Hepatocyte (in vitro differentiated cells): ENCODE measurements around the gene ZNF143. TPM values are rescaled to one million over a fixed set of nuclear protein-coding genes. Genes with fewer than 3 reads are reported as not detected.

Experiments used
- DNase-seq: peaks from one replicate; pipeline ENCODE4 v3.0.0-alpha.2; 2016; ENCODE audit warnings: low spot score
- H2AFZ ChIP-seq: fragments of 200-600 bp; sonication (generic); 2 replicates; pipeline ENCODE4 v1.6.0; 2016; ENCODE audit warnings: antibody characterized with exemption, mild to moderate bottlenecking
- H3K27ac ChIP-seq: fragments of 200-600 bp; sonication (generic); 2 replicates; pipeline ENCODE4 v1.5.1; 2016; ENCODE audit warnings: mild to moderate bottlenecking
- H3K27me3 ChIP-seq: fragments of 200-600 bp; sonication (generic); 2 replicates; pipeline ENCODE4 v1.6.1; 2016
- H3K36me3 ChIP-seq: fragments of 200-600 bp; sonication (generic); replicated peaks from 2 replicates; pipeline ENCODE4 v1.5.1; 2016; ENCODE audit warnings: low read depth; ENCODE audit not compliant: insufficient read depth
- H3K4me1 ChIP-seq: fragments of 200-600 bp; sonication (generic); 2 replicates; pipeline ENCODE4 v1.5.1; 2016; ENCODE audit warnings: mild to moderate bottlenecking, moderate library complexity; ENCODE audit not compliant: insufficient read depth
- H3K4me2 ChIP-seq: fragments of 200-600 bp; sonication (generic); 2 replicates; pipeline ENCODE4 v1.6.0; 2016
- H3K4me3 ChIP-seq: fragments of 200-600 bp; sonication (generic); 2 replicates; pipeline ENCODE4 v1.5.1; 2016; ENCODE audit warnings: mild to moderate bottlenecking
- H3K79me2 ChIP-seq: fragments of 200-600 bp; sonication (generic); 2 replicates; pipeline ENCODE4 v1.6.0; 2017; ENCODE audit warnings: mild to moderate bottlenecking
- H3K9me2 ChIP-seq: fragments of 200-600 bp; sonication (generic); replicated peaks from 2 replicates; pipeline ENCODE4 v1.6.0; 2017; ENCODE audit warnings: mild to moderate bottlenecking; ENCODE audit not compliant: insufficient read depth
- H3K9me3 ChIP-seq: fragments of 200-600 bp; sonication (generic); 2 replicates; pipeline ENCODE4 v1.5.1; 2016; ENCODE audit warnings: low read depth, mild to moderate bottlenecking
- H4K20me1 ChIP-seq: fragments of 200-600 bp; sonication (generic); 2 replicates; pipeline ENCODE4 v1.6.0; 2016; ENCODE audit warnings: mild to moderate bottlenecking; ENCODE audit not compliant: insufficient read depth, poor library complexity, severe bottlenecking
- EZH2 ChIP-seq: fragments of 200-600 bp; sonication (generic); IDR thresholded peaks from 2 replicates; pipeline ENCODE4 v1.6.1; 2016; ENCODE audit warnings: antibody characterized with exemption, mild to moderate bottlenecking, borderline replicate concordance
- EZH2phosphoT487 ChIP-seq: fragments of 200-600 bp; sonication (generic); IDR thresholded peaks from one replicate; pipeline ENCODE4 v1.6.1; 2018; ENCODE audit warnings: antibody characterized with exemption, mild to moderate bottlenecking, low read depth, moderate library complexity; ENCODE audit not compliant: unreplicated experiment, severe bottlenecking
- WGBS: methylation state at CpG from one replicate; pipeline ENCODE4 v1.1.6; 2016; ENCODE audit warnings: low lambda C conversion rate; ENCODE audit errors: missing lambda C conversion rate; 5-methylcytosine and 5-hydroxymethylcytosine counted together
- polyA plus RNA-seq: library from polyadenylated mRNA; unstranded; fragments of >200 nt; fragmentation: Nextera tagmentation; extraction: Ambion mirVana; gene quantifications from 2 replicates; pipeline ENCODE4 v1.2.1, GENCODE V29; 2016
- total RNA-seq: library from RNA; depleted of rRNA; stranded (reverse); fragments of >200 nt; gene quantifications from 2 replicates; pipeline ENCODE4 v1.2.3, GENCODE V29; 2014
- TF ChIP-seq, protein P1 (sequence below): fragments of 200-600 bp; sonication (generic); IDR thresholded peaks from 2 replicates; pipeline ENCODE4 v1.5.1; 2016; ENCODE audit warnings: antibody characterized with exemption, mild to moderate bottlenecking; ENCODE audit not compliant: poor library complexity

The ZNF143 gene
- total and polyA plus RNA-seq, 2 experiments from 2014 or later, result 20.9 to 36.1 TPM

DNA sequence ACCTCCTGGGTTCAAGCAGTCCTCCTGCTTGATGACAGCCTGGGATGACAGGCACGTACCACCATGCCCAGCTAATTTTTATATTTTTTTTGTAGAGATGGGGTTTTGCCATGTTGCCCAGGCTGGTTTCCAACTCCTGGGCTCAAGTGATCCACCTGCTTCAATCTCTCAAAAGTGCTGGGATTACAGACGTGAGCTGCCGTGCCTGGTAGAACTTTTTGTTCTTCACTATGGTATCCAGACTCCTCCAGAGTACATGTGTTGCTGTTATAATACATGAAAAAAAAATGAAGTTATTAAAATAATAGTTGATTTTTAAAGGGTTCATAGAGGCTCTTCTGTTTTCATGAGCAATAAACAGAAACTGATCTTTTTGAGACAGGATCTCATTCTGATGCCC lies 29.6 kb downstream of the ZNF143 start:
- no peak overlapping the region for H3K4me2 ChIP-seq
- H3K36me3 ChIP-seq, result no peaks in the 10 kb centered on the region
- H3K4me3 ChIP-seq, result no peak overlapping the region
- no peak overlapping the region for H3K27ac ChIP-seq
- no peaks in the 10 kb centered on the region for H3K4me1 ChIP-seq
- no peaks in the 10 kb centered on the region for H4K20me1 ChIP-seq
- 99% methylated on average over 3 of the region's 3 CpGs for WGBS
- no peaks in the 10 kb centered on the region for H3K9me2 ChIP-seq
- no peak for TF ChIP-seq EZH2
- TF ChIP-seq, protein P1, sequence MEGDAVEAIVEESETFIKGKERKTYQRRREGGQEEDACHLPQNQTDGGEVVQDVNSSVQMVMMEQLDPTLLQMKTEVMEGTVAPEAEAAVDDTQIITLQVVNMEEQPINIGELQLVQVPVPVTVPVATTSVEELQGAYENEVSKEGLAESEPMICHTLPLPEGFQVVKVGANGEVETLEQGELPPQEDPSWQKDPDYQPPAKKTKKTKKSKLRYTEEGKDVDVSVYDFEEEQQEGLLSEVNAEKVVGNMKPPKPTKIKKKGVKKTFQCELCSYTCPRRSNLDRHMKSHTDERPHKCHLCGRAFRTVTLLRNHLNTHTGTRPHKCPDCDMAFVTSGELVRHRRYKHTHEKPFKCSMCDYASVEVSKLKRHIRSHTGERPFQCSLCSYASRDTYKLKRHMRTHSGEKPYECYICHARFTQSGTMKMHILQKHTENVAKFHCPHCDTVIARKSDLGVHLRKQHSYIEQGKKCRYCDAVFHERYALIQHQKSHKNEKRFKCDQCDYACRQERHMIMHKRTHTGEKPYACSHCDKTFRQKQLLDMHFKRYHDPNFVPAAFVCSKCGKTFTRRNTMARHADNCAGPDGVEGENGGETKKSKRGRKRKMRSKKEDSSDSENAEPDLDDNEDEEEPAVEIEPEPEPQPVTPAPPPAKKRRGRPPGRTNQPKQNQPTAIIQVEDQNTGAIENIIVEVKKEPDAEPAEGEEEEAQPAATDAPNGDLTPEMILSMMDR, result no peak
- no peaks in the 10 kb centered on the region for H3K79me2 ChIP-seq
- no peak overlapping the region for H2AFZ ChIP-seq
- H3K27me3 ChIP-seq, result no peaks in the 10 kb centered on the region
- H3K9me3 ChIP-seq, result no peaks in the 10 kb centered on the region
- no peak for DNase-seq

DNA sequence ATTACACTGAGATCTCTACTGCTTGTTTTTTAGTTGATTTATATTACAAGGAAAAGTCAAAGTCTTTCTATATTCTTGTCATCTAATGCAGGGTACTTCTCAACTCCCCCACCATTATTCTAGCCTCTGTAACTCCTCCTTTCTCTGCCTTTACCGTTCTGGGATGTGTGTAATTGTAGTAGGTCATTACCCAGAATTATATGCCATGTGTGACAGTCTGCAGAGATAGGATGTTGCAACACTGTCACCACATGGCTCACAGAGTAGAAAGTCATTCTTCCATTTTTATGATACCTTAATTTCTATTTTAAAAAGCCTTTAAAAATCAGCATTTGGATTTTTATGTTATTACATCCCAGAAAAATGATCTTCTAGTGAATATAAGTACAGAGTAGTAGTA lies 32.7 kb downstream of the ZNF143 start:
- no peaks in the 10 kb centered on the region for H4K20me1 ChIP-seq
- no peak overlapping the region for H3K27ac ChIP-seq
- 44% methylated on average over 1 of the region's 1 CpG for WGBS
- H3K4me1 ChIP-seq, result no peaks in the 10 kb centered on the region
- no peaks in the 10 kb centered on the region for H3K27me3 ChIP-seq
- no peaks in the 10 kb centered on the region for H3K36me3 ChIP-seq
- H3K9me3 ChIP-seq, result no peaks in the 10 kb centered on the region
- H3K4me3 ChIP-seq, result no peak overlapping the region
- DNase-seq, result no peak
- TF ChIP-seq EZH2 (no peak), EZH2phosphoT487 (no peak)
- TF ChIP-seq, protein P1, result no peak
- H3K79me2 ChIP-seq, result no peaks in the 10 kb centered on the region
- H2AFZ ChIP-seq, result no peak overlapping the region
- H3K9me2 ChIP-seq, result no peaks in the 10 kb centered on the region
- H3K4me2 ChIP-seq, result no peak overlapping the region

DNA sequence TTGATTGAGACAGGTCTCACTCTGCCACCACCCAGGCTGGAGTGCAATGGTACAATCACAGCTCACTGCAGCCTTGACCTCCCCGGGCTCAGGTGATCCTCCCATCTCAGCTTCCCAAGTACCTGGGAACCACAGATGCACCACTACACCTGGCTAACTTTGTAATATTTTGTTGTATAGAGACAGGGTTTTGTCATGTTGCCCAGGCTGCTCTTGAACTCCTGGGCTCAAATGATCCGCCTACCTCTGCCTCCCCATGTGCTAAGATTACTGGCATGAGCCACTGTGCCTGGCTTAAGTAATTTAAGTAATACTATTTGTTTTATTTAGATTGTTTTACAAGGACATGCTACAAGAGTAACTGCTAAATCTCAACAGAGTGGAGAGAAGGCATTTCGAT lies 33.5 kb downstream of the ZNF143 start:
- Histone ChIP-seq H2AFZ (no peak overlapping the region), H3K4me1 (peaks cover 6% of the 10 kb centered on the region), H3K36me3 (no peaks in the 10 kb centered on the region), H3K9me3 (no peaks in the 10 kb centered on the region), H4K20me1 (no peaks in the 10 kb centered on the region), H3K4me2 (no peak overlapping the region), H3K79me2 (no peaks in the 10 kb centered on the region), H3K4me3 (no peak overlapping the region), H3K27ac (no peak overlapping the region), H3K9me2 (no peaks in the 10 kb centered on the region), H3K27me3 (no peaks in the 10 kb centered on the region)
- TF ChIP-seq, protein P1, result no peak
- no peak for TF ChIP-seq EZH2
- no peak for TF ChIP-seq EZH2phosphoT487
- no peak for DNase-seq
- WGBS, result 100% methylated on average over 3 of the region's 3 CpGs
